ENCODE data around the gene CDX2. TPM values are rescaled to one million over a fixed set of nuclear protein-coding genes. Genes with fewer than 3 reads are reported as not detected.

CDX2 gene
- total and polyA plus RNA-seq, 10 of the 15 experiments (the other 5 are each of a cell fraction or from before 2014, with no cell fraction given) = 0.15 TPM; not detected in 9

DNA sequence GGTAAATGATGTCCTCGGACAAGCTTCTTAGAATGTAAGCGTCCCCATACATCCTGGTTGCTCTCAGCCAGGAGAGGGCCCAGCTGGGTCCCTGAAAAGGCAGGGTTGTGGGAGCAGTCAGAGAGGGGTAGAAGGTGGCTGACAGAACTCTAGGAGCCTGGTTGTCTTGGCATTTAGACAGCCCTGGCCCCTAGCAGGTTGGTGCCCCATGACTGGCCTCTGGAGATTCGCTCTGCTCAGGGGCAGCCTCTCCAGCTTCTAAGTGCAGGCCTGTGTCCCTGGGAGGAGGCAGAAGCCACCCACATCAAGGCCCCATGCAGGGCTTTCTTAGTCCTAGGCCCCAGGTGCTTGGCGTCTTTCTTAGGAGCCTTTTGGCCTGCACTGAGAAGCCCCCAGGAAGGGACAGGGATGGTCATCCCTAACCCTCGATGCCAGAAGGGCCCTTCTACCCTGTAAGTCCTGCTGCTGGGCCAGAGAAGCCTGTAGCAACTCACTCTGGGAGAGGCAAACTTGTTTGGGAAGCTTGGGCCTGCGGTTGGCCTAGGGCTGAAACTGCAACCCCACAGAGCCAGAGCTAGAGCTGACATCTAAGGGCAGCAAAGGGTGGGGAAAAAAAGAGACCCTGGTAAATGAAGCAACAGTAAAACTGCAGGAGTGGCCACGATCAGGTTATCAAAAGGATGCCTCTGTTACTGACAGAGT lies 2.8 kb upstream of the CDX2 start:
- no peak overlapping the region for H3K4me3 ChIP-seq
- no peak for DNase-seq (ENCODE audit: low read depth, low spot score)
- no peaks in the 10 kb centered on the region for H3K79me2 ChIP-seq (ENCODE audit: control insufficient read depth, insufficient read depth, low read length)
- no peak overlapping the region for H2AFZ ChIP-seq (ENCODE audit: control insufficient read depth, low read depth, low read length)
- H3K9me3 ChIP-seq (replicated peaks; ENCODE audit: control insufficient read depth, insufficient read depth, low read length) = no peaks in the 10 kb centered on the region
- no peak overlapping the region for H3K27ac ChIP-seq (ENCODE audit: control insufficient read depth, insufficient read depth)
- no peaks in the 10 kb centered on the region for H4K20me1 ChIP-seq (ENCODE audit: control insufficient read depth, insufficient read depth)
- peaks cover 19 to 37% of the 10 kb centered on the region in 2 experiments for H3K27me3 ChIP-seq (replicated peaks in 1 of 2; ENCODE audit: control insufficient read depth in 2 of 2, insufficient read depth in 2 of 2, low read length in 1 of 2)
- POLR2A ChIA-PET = no interaction called here
- SMC1A ChIA-PET (ENCODE audit: uncharacterized antibody, unreplicated experiment) = no interaction called here
- H3K4me2 ChIP-seq (ENCODE audit: control insufficient read depth, insufficient read depth) = no peak overlapping the region
- no peak for FAIRE-seq
- BruUV-seq (replicated peaks) = no TSS peak
- in situ Hi-C loops (cut with MboI) = no loop called here
- 12% methylated on average over 7 of the region's 7 CpGs for WGBS (ENCODE audit: insufficient coverage, insufficient replicate concordance, low lambda C conversion rate, missing lambda C conversion rate)
- CTCF ChIA-PET = interaction anchor here (0.9 to 1.1 kb wide), 2 partner anchors 11 to 141 kb away, joined by 3 read pairs; no protein-coding TSS in a partner anchor
- intact Hi-C loops (cut with micrococcal nuclease; ENCODE audit: unreplicated experiment) = no loop called here
- RAD21 ChIA-PET (ENCODE audit: unreplicated experiment) = no interaction called here
- no peaks in the 10 kb centered on the region for H3K4me1 ChIP-seq (ENCODE audit: control insufficient read depth, insufficient read depth, low read length)
- ATAC-seq = no peak
- H3K9ac ChIP-seq (ENCODE audit: control insufficient read depth, insufficient read depth, low read length) = no peak overlapping the region
- no peaks in the 10 kb centered on the region for H3K36me3 ChIP-seq (ENCODE audit: control insufficient read depth in 2 of 2, insufficient read depth in 2 of 2, low read length in 1 of 2)
- TF ChIP-seq, protein P1, sequence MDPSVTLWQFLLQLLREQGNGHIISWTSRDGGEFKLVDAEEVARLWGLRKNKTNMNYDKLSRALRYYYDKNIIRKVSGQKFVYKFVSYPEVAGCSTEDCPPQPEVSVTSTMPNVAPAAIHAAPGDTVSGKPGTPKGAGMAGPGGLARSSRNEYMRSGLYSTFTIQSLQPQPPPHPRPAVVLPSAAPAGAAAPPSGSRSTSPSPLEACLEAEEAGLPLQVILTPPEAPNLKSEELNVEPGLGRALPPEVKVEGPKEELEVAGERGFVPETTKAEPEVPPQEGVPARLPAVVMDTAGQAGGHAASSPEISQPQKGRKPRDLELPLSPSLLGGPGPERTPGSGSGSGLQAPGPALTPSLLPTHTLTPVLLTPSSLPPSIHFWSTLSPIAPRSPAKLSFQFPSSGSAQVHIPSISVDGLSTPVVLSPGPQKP (IDR thresholded peaks at IDR 0.05; ENCODE audit: low read depth, low read length) = no peak
- TF ChIP-seq, protein P2, sequence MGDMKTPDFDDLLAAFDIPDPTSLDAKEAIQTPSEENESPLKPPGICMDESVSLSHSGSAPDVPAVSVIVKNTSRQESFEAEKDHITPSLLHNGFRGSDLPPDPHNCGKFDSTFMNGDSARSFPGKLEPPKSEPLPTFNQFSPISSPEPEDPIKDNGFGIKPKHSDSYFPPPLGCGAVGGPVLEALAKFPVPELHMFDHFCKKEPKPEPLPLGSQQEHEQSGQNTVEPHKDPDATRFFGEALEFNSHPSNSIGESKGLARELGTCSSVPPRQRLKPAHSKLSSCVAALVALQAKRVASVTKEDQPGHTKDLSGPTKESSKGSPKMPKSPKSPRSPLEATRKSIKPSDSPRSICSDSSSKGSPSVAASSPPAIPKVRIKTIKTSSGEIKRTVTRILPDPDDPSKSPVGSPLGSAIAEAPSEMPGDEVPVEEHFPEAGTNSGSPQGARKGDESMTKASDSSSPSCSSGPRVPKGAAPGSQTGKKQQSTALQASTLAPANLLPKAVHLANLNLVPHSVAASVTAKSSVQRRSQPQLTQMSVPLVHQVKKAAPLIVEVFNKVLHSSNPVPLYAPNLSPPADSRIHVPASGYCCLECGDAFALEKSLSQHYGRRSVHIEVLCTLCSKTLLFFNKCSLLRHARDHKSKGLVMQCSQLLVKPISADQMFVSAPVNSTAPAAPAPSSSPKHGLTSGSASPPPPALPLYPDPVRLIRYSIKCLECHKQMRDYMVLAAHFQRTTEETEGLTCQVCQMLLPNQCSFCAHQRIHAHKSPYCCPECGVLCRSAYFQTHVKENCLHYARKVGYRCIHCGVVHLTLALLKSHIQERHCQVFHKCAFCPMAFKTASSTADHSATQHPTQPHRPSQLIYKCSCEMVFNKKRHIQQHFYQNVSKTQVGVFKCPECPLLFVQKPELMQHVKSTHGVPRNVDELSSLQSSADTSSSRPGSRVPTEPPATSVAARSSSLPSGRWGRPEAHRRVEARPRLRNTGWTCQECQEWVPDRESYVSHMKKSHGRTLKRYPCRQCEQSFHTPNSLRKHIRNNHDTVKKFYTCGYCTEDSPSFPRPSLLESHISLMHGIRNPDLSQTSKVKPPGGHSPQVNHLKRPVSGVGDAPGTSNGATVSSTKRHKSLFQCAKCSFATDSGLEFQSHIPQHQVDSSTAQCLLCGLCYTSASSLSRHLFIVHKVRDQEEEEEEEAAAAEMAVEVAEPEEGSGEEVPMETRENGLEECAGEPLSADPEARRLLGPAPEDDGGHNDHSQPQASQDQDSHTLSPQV (IDR thresholded peaks at IDR 0.05) = no peak
- TF ChIP-seq NFYB (IDR thresholded peaks at IDR 0.05; ENCODE audit: insufficient read depth, low read depth, low read length) (no peak), ZNF217 (IDR thresholded peaks at IDR 0.05) (no peak), BMI1 (IDR thresholded peaks at IDR 0.05; ENCODE audit: borderline replicate concordance) (no peak), STAT1 (conservative IDR thresholded peaks at IDR 0.05) (no peak), IRF4 (IDR thresholded peaks at IDR 0.05; ENCODE audit: low read depth, low read length) (no peak), SMC3 (IDR thresholded peaks at IDR 0.05; ENCODE audit: borderline replicate concordance, low read length) (no peak), SREBF1 (IDR thresholded peaks at IDR 0.05; ENCODE audit: low read length) (no peak), CREM (IDR thresholded peaks at IDR 0.05; ENCODE audit: low read depth) (no peak), NR2C2 (IDR thresholded peaks at IDR 0.05; ENCODE audit: borderline replicate concordance, control insufficient read depth, insufficient read length, low read depth) (no peak), DPF2 (IDR thresholded peaks at IDR 0.05) (no peak), KAT2A (conservative IDR thresholded peaks at IDR 0.05; ENCODE audit: control insufficient read depth, low read depth, low read length) (no peak)
- TF ChIP-seq, protein P3, sequence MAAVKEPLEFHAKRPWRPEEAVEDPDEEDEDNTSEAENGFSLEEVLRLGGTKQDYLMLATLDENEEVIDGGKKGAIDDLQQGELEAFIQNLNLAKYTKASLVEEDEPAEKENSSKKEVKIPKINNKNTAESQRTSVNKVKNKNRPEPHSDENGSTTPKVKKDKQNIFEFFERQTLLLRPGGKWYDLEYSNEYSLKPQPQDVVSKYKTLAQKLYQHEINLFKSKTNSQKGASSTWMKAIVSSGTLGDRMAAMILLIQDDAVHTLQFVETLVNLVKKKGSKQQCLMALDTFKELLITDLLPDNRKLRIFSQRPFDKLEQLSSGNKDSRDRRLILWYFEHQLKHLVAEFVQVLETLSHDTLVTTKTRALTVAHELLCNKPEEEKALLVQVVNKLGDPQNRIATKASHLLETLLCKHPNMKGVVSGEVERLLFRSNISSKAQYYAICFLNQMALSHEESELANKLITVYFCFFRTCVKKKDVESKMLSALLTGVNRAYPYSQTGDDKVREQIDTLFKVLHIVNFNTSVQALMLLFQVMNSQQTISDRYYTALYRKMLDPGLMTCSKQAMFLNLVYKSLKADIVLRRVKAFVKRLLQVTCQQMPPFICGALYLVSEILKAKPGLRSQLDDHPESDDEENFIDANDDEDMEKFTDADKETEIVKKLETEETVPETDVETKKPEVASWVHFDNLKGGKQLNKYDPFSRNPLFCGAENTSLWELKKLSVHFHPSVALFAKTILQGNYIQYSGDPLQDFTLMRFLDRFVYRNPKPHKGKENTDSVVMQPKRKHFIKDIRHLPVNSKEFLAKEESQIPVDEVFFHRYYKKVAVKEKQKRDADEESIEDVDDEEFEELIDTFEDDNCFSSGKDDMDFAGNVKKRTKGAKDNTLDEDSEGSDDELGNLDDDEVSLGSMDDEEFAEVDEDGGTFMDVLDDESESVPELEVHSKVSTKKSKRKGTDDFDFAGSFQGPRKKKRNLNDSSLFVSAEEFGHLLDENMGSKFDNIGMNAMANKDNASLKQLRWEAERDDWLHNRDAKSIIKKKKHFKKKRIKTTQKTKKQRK (IDR thresholded peaks at IDR 0.05; ENCODE audit: low read depth, low read length) = no peak
- TF ChIP-seq, protein P4, sequence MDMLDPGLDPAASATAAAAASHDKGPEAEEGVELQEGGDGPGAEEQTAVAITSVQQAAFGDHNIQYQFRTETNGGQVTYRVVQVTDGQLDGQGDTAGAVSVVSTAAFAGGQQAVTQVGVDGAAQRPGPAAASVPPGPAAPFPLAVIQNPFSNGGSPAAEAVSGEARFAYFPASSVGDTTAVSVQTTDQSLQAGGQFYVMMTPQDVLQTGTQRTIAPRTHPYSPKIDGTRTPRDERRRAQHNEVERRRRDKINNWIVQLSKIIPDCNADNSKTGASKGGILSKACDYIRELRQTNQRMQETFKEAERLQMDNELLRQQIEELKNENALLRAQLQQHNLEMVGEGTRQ (IDR thresholded peaks at IDR 0.05; ENCODE audit: borderline replicate concordance, low read depth, low read length) = no peak

All from GM12878 (cell line).